Fibroblast of skin of right biceps (primary cell): ENCODE measurements around the gene NIPAL4.
"Not testable (repeated sequence)": the region's sequence is repeated elsewhere in the genome, so short reads cannot be mapped to it uniquely, and the experiment has no call there.

ENCODE experiments used
- DNase-seq: peaks from one replicate; pipeline ENCODE4 v3.0.0-alpha.2; 2013

The NIPAL4 gene

DNA sequence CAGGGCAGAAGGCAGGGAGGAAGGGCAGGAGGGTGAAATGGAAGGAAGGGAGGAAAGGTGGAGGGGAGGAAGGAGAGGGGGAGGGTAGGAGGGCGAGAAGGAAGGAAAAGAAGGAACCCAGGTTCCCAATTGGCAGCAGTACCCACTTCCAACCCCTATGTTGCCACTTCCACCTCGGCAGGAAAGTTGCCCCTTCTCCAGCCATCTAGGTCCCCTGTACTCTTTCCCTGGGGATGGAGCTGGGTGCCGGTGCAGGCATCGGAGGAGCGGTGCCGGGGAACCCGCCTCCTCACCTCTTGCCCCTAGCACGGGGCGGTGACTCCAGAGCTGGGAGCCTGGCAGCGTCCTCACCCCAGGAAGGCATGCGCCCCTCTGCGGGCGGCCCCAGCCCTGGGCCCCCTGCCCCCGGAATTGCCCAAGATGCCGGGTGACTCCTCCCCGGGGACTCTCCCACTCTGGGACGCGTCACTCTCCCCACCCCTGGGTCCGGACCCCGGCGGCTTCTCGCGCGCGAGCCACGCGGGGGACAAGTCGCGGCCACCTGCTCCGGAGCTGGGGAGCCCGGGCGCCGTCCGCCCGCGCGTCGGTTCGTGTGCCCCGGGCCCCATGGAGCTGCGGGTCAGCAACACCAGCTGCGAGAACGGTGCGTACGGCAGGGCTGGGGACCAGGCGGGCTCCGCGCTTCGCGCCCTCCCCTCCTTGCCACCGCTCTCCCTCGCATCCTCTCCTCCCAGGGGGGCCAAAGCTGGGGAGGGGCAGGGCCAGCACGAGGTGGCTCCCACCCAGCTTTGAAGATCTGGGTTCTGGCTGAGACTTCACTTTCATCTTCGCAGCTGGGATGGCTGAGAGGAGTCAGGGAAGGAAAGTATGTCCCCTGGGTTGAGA, at the start of gene NIPAL4:
TSS of gene NIPAL4 (plus strand) at position 499 of the 885 bp plus-strand sequence. CDS start at position 607, 108 bp downstream.
- no peak for DNase-seq

DNA sequence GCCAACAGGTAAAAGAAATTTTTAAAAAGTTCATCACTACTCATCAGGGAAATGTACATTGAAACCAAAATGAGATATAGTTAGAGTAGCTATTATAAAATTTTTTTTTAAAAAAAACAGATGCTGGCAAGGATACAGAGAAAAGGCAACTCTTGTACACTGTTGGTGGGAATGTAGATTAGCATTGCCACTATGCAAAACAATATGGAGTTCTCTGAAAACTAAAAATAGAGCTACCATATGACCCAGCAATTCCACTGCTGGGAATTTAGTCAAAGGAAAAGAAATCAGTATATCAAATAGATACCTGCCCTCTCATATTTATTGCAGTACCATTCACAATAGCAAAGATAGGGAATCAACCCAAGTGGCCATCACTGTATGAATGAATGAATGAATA, 44.2 kb upstream of the NIPAL4 start:
- no peak for DNase-seq

DNA sequence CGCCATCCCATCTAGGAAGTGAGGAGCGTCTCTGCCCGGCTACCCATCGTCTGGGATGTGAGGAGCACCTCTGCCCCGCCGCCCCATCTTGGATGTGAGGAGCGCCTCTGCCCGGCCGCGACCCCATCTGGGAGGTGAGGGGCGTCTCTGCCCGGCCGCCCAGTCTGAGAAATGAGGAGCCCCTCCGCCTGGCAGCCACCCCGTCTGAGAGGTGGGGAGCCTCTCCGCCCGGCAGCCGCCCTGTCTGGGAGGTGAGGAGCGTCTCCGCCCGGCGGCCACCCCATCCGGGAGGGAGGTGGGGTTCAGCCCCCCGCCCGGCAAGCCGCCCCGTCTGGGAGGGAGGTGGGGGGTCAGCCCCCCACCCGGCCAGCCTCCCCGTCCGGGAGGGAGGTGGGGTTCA, 40.5 kb upstream of the NIPAL4 start:
- DNase-seq = not testable (repeated sequence)

DNA sequence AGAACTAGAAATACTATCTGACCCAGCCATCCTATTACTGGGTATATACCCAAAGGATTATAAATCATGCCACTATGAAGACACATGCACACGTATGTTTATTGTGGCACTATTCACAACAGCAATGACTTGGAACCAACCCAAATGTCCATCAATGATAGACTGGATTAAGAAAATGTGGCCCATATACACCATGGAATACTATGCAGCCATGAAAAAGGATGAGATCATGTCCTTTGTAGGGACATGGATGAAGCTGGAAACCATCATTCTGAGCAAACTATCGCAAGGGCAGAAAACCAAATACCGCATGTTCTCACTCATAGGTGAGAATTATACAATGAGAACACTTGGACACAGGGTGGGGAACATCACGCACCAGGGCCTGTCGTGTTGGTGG, 30.1 kb upstream of the NIPAL4 start:
- not testable (repeated sequence) for DNase-seq

DNA sequence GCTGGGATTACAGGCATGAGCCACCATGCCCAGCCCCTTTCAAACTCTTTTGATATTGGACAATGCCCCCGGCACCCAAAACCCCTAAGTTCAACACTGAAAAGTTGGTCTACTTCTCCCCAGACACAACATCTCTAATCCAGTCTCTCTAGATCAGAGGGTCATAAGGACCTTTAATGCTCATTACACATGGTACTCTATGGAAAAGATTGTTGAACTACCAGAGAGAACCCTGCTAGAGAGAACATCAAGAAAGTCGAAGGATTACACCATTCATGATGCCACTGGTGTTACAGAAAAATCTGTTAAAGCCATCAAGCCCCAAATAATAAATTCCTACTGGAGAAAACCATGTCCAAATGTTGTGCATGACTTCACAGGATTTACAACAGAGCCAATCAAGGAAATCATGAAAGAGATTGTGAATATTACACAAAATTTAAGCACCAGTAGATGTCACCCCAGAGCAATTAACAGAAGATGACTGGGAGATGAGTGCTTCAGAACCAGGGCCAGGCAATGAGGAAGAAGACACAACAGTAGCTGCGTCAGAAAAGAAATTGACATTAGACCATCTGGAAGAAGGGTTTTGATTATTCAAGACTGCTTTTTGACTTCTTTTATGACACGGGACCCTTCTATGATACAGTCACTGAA, 28.3 kb upstream of the NIPAL4 start:
- DNase-seq = peak; percentile 79

DNA sequence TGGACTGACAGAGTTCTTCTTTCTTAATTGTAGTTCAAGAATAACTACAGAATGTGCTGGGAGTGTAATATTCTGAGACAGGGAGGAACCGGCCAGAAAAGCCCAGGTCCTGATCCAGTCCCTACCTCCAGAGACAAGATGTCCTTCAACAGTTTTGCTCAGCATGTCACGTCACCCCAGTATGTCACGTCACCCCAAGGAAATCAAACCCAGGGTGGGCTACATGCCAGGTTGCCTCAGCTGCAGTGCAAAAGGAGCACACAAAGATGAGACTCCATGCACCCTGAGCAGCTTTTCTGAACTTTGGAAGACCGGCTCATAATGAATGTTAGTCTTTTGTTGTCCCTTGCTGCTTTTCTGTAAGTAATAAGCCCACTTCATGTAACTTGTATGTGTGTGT, 25.9 kb upstream of the NIPAL4 start:
- DNase-seq = no peak

DNA sequence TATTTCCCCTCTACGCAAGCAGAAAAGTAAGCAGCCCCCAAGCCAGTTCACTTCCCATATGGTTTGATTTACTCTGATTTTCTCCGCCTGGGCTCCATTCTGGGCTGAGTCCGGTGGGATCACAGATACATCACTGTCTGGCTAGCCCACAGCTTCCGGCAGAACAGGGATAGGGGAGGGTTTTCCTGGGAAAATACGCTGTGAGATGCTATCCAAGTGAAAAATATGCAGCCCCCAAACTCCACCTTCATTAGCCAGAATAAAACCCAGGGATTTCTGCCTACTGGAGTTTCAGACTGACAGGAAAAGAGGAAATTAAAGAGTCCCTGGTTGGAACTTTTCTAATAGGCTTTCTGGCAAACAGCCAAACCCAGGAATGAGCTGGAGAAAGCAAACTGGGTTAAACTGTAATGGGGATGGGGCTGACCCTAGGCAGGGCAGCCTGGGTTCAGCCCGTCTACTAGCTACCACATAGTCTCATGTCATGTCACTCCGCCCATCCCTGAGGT, 16.9 kb upstream of the NIPAL4 start:
- DNase-seq = peak; percentile 75

DNA sequence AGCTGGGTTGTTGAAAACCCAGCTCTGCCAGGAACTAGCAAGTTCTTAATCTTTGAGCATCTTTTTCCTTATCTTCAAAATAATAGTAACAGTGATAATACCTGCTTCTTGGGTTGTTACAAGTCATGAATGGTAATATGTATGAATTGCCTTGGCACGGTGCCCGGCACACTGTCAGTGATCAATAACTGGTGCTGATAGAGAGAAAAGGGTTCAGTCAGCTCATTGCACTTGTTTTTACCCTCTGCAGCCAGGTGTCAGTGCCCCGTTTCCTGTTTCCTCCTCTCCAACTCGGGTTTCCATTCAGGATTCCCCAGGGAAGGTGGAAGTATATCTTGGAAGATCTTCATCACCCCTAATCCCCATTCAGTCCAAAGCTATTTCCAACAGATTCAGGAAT, 15.8 kb upstream of the NIPAL4 start:
- no peak for DNase-seq

DNA sequence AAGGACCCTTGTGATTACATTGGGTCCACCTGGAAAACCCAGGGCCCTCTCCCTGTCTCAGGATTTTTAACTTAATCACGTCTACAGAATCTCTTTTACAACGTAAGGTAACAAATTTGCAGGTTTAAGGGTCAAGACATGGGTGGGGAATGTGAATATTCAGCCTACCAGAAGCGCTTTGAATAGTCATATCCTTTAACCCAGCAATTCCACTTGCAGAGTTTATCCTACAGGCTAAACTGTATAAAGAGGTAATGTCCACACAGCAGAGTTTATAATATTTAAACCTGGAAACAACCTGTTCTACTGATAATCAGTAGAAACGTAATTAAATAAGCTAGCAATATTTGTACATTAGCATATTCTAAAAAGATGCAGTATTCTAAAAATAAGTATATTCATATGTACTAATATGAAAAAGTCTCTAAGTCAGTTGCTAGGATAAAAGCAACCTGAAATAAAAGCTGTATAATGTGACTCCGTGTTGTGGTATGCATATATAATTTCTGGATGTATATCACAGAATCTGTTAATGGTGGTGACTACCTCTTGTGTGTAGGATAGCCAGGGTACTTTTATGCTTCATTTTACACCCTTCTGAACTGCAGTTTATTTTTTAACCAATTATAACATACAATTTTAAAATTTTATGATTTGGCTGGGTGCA, 14.1 kb upstream of the NIPAL4 start:
- DNase-seq = peak; percentile 29

DNA sequence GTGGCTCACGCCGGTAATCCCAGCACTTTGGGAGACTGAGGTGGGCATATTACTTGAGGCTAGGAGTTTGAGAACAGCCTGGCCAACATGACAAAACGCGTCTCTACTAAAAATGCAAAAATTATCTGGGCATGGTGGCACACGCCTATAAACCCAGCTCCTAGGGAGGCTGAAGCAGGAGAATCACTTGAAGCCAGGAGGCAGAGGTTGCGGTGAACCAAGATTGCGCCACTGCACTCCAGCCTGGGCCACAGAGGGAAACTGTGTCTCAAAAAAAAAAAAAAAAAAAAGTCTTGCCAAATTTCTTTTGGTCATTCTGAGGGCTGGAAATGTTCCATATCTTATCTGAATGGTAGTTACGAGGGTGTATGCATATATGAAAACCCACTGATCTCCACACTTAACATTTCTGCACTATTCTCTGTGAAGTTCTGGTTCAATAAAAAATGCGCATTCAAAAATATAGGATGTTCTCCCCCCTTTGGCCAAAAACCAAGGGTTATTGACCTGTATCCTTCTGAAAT, 13.5 kb upstream of the NIPAL4 start:
- DNase-seq = no peak

DNA sequence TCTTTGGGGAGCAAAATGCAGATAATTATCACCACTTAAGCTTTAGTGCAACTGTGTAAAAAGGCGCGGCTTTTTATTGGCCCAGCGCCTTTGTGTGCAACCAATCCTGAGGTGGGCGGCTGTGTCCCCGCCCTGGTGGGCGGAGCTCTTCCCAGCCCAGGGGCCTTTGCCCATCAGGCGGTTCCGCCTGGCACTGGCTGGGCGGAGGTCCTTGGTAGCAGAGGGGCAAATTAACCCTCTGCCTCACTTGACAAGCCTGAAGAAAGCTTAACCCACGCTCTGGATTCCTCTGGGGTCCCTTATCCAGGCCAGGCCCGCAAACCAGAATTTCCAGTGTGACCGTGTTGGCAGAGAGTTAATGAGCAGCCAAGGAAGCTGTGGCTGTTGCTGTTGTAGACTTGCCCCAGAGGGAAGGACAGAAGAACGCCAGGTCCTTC, 12.8 kb upstream of the NIPAL4 start:
- DNase-seq = no peak

DNA sequence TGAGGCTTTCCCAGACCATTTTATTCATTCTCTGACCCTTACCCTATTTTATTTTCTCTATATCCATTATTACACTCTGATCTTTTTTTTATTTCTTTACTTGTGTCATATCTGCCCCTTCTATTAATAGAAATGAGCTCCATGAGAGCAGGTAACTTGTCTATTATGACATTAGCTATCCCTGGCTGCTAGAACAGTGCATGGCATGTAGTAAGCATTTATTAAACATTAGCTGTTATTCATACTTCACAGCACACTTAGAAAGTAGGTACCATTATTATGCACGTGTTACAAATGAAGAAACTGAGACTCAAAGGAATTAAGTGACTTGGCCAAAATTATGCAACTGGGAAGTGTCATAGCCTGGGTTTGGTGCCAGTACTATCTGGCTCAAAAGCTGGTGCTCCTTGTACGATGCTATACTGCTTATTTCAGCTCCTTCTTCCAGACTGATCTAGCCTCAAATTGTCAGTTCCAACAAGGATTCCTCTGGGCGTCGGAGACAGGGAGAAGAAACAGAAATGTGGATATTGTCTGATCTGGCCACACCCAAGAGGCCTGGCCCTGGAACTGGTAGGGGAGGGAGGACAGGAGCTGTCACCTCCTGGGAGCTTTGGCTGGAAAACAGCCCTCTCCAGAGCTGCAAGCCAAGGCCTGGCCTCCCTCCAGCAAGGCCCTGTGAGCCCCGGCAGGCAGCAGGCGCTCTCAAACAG, 10.8 kb upstream of the NIPAL4 start:
- no peak for DNase-seq

DNA sequence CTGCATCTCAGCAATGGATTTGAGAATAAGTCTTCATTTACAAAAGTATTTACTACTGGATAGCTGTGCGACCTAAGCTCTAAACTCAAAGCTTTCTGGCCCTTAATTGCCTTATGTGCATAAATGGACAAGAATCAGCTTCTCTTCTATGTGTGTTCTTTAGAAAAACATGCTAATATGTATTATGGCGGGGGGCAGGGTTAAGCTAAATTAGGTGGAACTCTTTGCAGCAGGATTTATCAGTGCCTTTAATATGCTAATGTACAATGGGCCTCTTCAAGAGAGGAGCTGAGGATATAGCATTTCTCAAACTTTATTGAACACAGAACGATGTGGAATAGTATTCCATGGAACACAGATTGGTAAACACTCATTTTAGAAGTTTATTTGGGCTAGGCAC, 10.0 kb upstream of the NIPAL4 start:
- DNase-seq = no peak

DNA sequence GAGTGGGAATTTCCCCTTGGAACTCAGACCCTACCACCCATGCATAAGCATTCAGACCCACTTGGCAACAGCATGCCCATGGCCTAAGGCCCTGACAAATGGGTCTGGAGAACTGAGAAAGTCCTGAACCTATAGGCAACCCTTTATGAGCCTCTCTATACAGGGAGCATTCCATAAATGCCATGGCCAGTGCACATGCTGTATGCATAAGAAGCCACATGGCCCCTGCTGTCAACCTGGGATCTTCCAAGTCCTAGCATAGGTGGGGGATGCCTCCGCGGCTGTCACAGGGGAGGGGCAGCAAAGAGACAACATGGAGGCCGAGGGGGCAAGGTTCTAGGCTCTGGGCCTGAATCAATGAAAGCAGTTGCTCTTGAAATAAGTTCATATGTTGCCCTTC, 8.2 kb upstream of the NIPAL4 start:
- DNase-seq = no peak

DNA sequence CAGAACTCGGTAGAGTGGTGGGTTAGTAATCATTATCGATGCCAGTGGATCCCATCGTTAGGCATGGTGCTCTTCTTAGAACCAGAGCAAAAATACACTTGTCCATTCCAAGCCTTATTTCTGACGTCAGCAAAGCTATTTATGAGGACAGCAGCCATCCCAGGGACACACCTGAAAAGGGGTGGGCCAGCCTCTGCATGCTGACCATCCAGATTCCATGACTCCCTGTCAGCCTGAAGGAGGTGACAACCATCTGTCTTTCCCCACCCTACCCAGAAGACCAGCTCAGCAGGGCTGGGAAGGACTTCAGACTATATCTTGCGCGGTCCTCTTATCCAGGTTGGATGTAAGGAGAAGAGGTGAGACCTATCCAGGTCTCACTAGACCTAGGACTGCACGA, 5.7 kb upstream of the NIPAL4 start:
- DNase-seq = no peak

DNA sequence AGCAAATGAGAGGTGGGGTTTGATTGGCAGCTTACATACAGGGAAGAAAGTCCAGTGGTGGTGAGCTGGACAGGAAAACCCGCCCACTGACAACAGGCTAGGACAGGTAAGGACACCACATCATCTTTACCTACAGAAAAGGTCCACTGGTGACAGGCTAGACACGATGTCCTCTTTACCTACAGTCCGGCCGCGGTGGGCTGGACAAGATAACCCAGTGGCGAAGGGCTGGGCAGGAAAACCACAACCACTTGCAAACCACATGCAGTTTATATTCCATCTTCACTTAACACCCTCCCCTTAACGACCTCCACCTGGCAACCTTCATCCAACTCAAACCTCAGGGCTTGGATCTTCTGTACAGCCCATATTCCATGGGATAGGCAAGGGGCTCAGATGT, 5.0 kb upstream of the NIPAL4 start:
- DNase-seq = no peak

DNA sequence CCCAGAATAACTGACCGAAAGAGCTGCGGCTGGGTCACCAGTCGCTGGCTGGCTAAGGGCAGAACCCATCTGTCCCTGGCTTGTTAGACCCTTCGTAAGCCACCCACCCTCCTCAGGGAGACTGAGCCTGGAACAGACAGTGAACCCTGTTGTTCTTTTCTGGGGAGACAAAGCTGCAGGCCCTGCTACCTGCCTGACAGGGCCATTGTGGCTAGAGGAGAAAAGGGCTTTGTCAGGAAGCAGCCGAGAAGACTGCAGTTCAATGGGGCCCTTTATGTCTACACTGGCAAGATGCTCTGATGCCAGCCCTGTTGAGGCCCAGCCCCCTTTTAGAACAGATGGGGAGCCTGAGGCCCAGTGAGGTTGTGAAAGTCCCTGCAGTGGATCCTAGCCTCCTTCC, 3.7 kb upstream of the NIPAL4 start:
- DNase-seq = no peak

DNA sequence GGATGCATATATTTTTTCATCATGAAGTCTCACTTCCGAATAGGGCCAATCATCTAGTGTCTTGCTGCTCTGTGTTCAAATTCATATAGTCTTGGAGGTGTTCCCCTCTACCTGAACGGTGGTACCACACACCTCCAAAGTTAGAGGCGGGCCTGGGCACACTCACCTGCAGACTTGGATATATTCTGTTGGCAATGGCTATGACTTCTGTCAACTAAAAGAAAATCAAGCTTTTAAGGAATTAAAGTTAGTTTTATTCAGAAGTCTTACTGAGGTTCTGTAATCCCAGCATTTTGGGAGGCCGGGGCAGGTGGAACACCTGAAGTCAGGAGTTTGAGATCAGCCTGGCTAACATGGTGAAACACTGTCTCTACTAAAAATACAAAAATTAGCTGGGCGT, 2.6 kb upstream of the NIPAL4 start:
- no peak for DNase-seq

DNA sequence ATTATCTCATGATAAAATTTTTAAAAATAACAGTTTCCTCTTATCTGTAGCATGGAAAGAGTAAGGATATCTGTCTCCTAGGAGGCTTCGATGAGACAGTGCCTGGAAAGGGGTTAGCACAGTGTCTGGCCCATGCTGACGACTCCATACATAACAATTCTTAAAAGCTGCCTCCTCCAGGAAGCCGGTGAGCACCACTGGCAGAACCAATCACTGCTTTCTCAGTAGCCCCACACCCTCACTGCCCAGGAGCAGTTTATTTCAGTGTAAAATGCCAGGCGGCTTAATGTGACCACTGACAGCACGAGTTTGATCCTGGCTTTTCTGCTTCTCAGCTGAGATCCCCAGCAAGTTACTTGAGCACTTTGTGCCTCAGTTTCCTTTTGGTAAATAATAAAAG, 1.2 kb upstream of the NIPAL4 start:
- DNase-seq = no peak

DNA sequence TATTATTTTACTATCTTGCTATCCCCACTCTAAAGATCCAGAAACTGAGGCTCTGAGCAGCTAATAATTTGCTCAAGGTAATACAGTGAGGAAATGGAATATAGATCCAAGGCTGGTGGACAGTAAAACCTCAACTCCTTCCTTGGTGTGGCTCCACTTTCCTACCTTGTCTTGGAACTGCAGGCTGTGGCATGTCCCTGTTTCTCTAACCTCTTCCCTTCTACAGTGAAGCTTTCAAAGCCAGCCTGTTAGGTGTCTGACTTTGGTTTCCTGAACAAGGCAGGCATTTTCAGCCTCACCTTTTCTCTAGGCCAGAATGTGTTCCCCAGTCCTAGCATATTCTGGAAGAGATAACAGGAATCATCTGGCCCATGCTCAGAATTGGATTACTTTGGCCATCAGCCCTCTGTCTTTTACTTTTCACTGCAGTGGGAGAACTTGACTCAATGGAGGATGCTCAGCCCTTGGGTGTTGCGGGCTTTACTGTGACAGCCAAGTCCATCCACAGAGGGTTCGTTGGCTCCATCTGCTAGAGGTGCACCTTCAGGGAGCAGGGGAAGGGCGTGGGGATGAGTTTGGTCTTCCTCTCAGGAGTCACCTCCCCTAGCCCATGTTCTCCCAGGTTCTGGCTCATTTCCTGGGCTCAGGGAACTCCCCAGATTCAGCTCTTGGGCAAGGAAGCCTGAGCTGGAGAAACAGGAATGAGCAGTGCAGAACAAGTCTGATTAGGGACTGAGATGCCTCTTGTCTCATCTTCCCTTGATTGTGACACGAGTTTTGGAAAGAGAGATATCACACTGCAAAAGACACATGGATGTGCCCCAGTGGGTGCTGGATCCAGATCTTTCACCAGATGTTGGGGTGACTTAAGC, 1.1 kb downstream of the NIPAL4 start:
- DNase-seq = no peak

DNA sequence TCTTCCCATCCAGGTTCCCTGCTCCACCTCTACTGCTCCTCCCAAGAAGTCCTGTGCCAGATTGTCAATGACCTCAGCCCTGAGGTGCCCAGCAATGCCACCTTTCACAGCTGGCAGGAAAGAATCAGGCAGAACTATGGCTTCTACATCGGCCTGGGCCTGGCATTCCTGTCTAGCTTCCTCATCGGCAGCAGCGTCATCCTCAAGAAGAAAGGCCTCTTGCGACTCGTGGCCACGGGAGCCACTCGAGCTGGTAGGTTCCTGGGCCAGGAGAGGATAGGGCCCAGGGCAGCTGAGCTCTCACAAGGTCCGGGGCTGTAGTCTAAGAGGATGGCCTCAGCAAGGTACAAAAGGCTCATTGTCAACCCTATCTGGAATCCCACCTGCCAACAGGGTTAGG, 3.1 kb downstream of the NIPAL4 start:
- peak; percentile 53 for DNase-seq
